Left lung (tissue), 10 donors: ENCODE measurements around the gene GMDS. TPM values are rescaled to one million over a fixed set of nuclear protein-coding genes. Genes with fewer than 3 reads are reported as not detected.

Experiments used
- ATAC-seq: fragments of 200-7000 bp; cut with Tn5 transposase; one replicate; pipeline ENCODE4 v1.9.1; 2020; ENCODE audit warnings: moderate library complexity
- DNase-seq, 4 donors: peaks; one replicate each; pipeline ENCODE4 v3.0.0-alpha.2; 2013 to 2020
- H3K27ac ChIP-seq, 2 donors: fragments of 200-600 bp; sonication (generic) in 1 of 2; one replicate each; pipeline versions ENCODE4 v1.5.0 to v1.8.0; 2020 to 2021
- H3K27me3 ChIP-seq, 2 donors: fragments of 200-600 bp; sonication (generic) in 1 of 2; one replicate each; pipeline versions ENCODE4 v1.5.0 to v1.8.0; 2020 to 2021
- H3K36me3 ChIP-seq, 2 donors: fragments of 200-600 bp; sonication (generic) in 1 of 2; one replicate each; pipeline versions ENCODE4 v1.5.0 to v1.8.0; 2020 to 2021
- H3K4me1 ChIP-seq, 2 donors: fragments of 200-600 bp; one replicate each; pipeline ENCODE4 v1.8.0; 2021
- H3K4me3 ChIP-seq, 2 donors: fragments of 200-600 bp; sonication (generic) in 1 of 2; one replicate each; pipeline versions ENCODE4 v1.5.0 to v1.8.0; 2020 to 2021; ENCODE audit warnings: mild to moderate bottlenecking in 1 of 2
- H3K9me3 ChIP-seq, 2 donors: fragments of 200-600 bp; sonication (generic) in 1 of 2; one replicate each; pipeline versions ENCODE4 v1.5.0 to v1.8.0; 2020 to 2021
- CTCF ChIP-seq, 2 donors: fragments of 200-600 bp; sonication (generic) in 1 of 2; IDR thresholded peaks; one replicate each; pipeline versions ENCODE4 v1.5.0 to v1.8.0; 2021; ENCODE audit warnings: antibody characterized with exemption in 2 of 2
- intact Hi-C, 2 donors: fragments of 100-400 bp; cut with DNase I; formaldehyde crosslinking; loops; one replicate each; pipeline versions ENCODE4 v1.11.2 to v1.14.2; 2022
- polyA plus RNA-seq, 6 donors: library from polyadenylated mRNA; unstranded; fragments of 120-200 nt; gene quantifications; one replicate each; pipeline ENCODE4 v1.2.1, GENCODE V29; 2013; ENCODE audit not compliant: insufficient read length in 6 of 6
- total RNA-seq, 2 donors: library from RNA; stranded (reverse); fragmentation: NEBNext Ultra II Directional; extraction: Animal tissue kit (Norgen Biotek cat#: 25700); gene quantifications; one replicate each; pipeline ENCODE4 v1.2.1, GENCODE V29; 2021
- donor health status: DM: no; HTN: yes; CAD: no.
- donor health status: DM: no; HTN: no; CAD: no.

The GMDS gene
- total and polyA plus RNA-seq, 8 donors, result 16.5 to 25.4 (median 21.2) TPM

GRCh38 chr6:1615853-1616420 lies 629.5 kb downstream of the GMDS start:
- ATAC-seq, result no peak
- TF ChIP-seq CTCF (IDR thresholded peaks at IDR 0.05), result no peak
- Histone ChIP-seq H3K9me3 (no peaks in the 10 kb centered on the region), H3K36me3 (no peaks in the 10 kb centered on the region), H3K27me3 (peaks cover 88 to 100% of the 10 kb centered on the region in 2 donors), H3K27ac (no peak overlapping the region), H3K4me3 (no peak overlapping the region), H3K4me1 (peaks cover 12 to 47% of the 10 kb centered on the region in 2 donors)
- intact Hi-C loops, result no loop called here
- no peak for DNase-seq

- H3K27ac ChIP-seq, result no peak overlapping the region
- ATAC-seq (no peak), DNase-seq (peak in 1 of 4 donors; percentile 69)
- intact Hi-C loops, result no loop called here
- TF ChIP-seq CTCF (IDR thresholded peaks at IDR 0.05), result no peak
- H3K4me3 ChIP-seq, result no peak overlapping the region
- H3K36me3 ChIP-seq, result no peaks in the 10 kb centered on the region
- no peaks in the 10 kb centered on the region for H3K9me3 ChIP-seq
- H3K4me1 ChIP-seq, result peaks cover 11 to 51% of the 10 kb centered on the region in 2 donors
- H3K27me3 ChIP-seq, result peaks cover 82 to 100% of the 10 kb centered on the region in 2 donors
Measured at GRCh38 chr6:1615151-1615852, 630.1 kb downstream of the GMDS start.

GRCh38 chr6:1614448-1615150 lies 630.8 kb downstream of the GMDS start:
- intact Hi-C loops, result no loop called here
- Histone ChIP-seq H3K9me3 (no peaks in the 10 kb centered on the region), H3K4me3 (peak overlapping the region in 1 of 2 donors; percentile 11), H3K36me3 (no peaks in the 10 kb centered on the region), H3K27ac (no peak overlapping the region), H3K27me3 (peaks cover 75 to 100% of the 10 kb centered on the region in 2 donors), H3K4me1 (peaks cover 6 to 44% of the 10 kb centered on the region in 2 donors)
- ATAC-seq, result no peak
- DNase-seq, result peak in 1 of 4 donors; percentile 88
- TF ChIP-seq CTCF (IDR thresholded peaks at IDR 0.05), result no peak

GRCh38 chr6:1613688-1614447 lies 631.5 kb downstream of the GMDS start:
- Histone ChIP-seq H3K4me1 (peaks cover 6 to 47% of the 10 kb centered on the region in 2 donors), H3K27me3 (peaks cover 73 to 100% of the 10 kb centered on the region in 2 donors), H3K9me3 (no peaks in the 10 kb centered on the region), H3K27ac (no peak overlapping the region), H3K36me3 (no peaks in the 10 kb centered on the region), H3K4me3 (peak overlapping the region in 1 of 2 donors; percentile 11)
- intact Hi-C loops, result no loop called here
- no peak for TF ChIP-seq CTCF (IDR thresholded peaks at IDR 0.05)
- ATAC-seq (no peak), DNase-seq (peak in 1 of 4 donors; percentile 83)
